GM21360 (cell line): ENCODE results near the gene LRRTM4.

Experiments used
- ATAC-seq: cut with Tn5 transposase; IDR thresholded peaks from one replicate; pipeline ENCODE4 v1.9.1; 2021; ENCODE audit warnings: mild to moderate bottlenecking, moderate library complexity; ENCODE audit not compliant: unreplicated experiment

Gene LRRTM4

DNA sequence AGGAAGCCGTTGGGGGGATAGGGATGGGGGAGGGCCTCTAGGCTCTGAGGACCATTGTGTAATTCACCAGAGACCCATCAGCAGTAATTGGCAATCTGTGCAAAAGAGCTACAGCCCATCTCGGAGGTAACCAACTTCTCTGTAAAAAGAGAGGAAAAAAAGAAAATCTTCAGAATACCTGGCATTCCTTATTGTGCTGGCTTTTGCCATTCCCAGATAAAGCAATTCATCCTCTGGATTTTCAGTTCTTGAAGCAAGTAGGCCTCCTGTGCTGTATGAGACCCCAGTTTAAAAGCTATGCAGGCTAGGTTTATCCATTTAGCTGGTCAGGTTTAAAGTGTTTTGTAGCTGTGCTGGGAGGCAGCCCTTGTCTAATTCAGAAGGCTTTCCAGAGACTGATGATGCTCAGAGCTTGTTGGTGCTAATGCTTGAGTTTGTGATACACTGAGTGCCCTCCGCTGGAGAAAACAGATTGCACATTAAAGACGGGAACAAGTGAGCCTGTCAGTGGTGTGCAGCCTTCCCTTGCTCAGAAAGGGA is at the start of gene LRRTM4:
Gene LRRTM4 (minus strand): TSS at position 446 of the 540 bp plus-strand sequence.
- no peak for ATAC-seq

DNA sequence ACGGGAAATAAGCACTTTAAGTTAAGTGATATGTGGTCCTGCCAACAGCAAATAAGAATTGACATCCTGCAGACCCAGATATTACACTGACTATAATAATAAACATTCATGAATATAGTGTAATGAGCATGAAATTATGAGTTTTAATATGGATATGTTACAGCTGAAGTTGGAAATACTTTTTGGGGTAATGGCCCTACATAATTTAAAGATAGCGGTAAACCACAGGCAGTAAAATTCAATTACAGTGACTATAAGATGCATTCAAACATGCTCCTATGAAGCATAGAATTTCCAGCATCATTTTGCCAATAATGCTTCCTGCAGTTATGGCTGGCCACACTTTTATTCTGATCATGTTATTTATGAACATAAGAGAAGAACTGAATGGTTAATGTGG is 49.4 kb upstream of the LRRTM4 start:
- no peak for ATAC-seq

DNA sequence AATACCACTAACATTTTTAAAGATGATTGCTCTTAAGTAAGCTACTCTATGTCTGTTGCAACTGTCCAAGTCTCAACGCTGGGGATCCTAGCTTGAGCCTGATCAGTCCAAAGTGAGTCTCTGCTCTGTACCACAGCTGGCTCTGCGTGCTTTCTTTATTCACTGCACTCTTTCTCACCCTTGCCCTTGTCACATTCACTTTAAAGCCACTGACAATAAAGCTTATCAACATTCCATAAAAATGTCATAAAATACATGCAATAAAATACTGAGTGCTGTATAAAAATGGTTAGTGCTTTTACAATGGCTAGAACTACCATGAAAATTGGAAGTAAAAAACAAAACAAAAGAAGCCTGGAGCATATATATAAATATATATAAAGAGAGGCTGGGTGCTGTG is 45.5 kb upstream of the LRRTM4 start:
- no peak for ATAC-seq

DNA sequence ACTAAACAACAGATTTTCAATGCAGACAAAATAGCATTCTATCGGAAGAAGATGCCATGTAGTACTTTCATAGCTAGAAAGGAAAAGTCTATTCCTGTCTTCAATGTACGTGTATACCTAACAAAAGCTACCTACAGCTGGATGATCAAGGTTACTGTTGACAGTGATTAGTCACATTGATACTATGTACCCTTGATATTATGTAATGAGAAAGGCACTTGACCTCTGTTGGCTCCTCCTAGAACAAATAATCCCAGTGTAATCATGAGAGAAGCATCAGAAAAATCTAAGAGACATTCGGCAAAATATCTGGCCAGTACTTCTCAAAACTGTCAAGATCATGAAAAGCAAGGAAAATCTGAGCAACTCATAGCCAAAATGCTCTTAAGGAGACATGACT is 44.4 kb upstream of the LRRTM4 start:
- no peak for ATAC-seq

DNA sequence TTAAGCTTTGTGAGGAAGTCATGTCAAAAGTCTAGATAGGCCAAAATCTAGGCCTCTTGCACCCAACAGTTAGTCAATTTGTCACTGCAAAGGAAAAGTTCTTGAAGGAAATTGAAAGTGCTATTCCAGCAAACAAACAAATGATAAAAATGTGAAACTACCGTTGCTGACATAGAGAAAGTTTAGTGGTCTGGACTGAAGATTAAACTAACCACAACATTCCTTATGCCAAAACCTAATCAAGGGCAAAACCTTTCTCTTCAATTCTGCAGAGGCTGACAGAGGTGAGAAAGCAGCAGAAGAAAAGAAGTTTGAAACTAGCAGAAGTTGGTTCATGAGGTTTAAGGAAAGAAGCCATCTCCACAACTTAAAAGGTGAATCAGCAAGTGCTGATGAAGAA is 44.0 kb upstream of the LRRTM4 start:
- ATAC-seq: no peak

DNA sequence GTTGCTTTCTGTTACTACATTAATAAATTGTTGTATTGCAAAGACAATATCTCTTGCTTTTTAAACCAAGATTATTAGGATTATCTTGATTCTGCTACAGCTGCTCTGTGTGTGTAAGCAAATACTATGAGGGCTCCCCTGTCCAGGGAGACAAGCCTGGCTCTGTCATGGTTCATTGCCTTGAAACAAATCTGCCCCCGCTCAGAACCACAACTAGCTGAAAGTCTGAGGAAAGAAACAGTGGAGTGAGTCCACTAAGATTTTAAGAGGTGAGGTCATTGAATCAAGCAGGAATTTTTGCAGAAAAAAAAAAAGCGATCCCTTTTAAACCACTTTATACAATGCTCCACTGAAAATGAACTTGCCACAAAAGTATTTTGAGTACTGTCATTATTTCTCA is 30.8 kb upstream of the LRRTM4 start:
- no peak for ATAC-seq

DNA sequence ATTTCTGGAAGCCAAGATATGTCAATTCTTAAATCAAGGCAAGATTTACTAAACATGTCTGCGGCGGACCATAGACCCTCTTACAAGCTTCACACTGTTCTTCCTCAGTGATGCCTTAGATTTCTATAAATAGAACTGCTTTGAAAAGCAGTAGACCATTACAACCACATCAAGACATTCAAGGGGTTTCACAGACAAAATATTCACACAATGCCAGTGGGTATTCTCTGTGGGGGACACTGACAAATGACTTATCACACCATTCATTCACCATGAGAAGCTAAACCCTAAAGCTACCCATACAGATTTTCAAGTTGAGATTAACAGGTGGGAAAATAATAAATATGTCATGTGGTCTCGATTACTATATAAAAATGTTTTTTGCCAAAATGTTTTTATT is 15.9 kb upstream of the LRRTM4 start:
- no peak for ATAC-seq

DNA sequence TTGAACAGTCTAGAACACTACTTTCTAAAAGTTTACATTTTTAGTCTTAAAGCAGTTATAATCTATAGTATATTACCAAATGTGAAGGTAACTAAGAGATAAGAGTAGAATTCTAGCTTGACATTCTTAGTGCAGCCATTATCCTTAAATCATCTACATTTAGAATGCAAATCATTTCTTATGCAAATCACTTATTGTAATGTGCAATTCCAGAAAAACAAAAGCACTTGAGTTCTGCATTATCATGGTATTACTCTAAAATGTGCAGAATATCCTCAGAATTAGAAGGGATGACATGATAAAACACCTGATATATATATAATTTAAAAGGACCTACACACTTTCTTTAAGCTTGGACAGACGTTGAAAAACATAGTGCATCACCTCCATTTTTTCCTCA is 712 bp upstream of the LRRTM4 start:
- ATAC-seq: no peak

DNA sequence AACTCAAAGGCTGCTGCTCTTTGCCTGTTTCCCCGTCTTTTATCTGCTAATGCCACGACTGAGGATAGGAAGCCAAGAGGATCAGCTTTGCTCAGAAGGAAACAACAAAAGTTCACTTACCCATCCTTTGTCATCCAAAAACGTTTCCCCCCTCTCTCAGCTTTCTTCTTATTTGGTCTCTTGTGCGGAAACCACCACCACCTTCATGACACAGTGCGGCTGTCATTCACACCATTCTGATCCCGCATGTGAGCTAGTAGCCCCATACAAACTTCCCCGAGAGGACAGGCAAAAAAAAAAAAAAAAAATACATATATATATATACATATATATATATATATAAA is 656 bp downstream of the LRRTM4 start:
- no peak for ATAC-seq

DNA sequence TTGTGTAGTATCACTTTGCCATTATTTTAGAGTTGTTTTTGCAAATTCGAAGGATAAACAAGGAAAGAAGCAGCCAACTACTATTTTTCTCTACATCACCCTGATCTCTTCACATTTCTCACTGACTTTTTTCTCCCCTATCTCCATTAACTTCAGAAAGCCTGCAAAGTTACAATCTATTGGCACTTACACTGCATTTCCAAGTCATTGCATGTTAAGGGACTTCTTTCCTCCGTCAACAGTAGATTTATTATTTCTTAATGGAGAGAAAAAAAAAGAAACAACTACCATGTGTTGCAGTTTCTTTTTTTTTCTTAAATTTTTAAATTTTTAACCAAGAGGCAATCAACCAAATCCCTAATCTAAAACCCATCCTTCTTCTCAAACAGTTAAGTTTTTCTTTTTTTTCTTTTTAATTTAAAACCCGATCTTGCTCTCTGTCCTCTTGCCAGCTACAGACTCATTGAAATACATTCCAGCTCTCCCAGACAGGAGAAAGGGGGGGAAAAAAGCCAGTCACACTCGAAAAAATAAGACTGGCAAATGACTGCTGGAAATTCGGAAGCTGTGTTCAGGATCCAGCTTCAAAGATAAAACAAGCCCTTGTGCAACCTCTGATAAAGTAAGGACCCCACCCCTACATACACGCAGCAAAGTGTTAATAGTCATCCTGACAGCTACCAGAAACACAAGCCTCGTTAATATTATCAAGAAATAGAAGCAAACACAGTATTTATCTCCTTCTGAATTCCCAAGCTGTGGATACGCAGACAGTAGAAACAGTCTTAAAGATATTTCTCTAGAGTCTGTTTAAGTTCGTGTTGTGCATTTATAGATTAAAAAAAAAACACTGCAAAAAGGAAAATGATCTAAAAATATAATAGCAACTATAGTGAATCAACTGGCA is 1.3 kb downstream of the LRRTM4 start:
- ATAC-seq: no peak

DNA sequence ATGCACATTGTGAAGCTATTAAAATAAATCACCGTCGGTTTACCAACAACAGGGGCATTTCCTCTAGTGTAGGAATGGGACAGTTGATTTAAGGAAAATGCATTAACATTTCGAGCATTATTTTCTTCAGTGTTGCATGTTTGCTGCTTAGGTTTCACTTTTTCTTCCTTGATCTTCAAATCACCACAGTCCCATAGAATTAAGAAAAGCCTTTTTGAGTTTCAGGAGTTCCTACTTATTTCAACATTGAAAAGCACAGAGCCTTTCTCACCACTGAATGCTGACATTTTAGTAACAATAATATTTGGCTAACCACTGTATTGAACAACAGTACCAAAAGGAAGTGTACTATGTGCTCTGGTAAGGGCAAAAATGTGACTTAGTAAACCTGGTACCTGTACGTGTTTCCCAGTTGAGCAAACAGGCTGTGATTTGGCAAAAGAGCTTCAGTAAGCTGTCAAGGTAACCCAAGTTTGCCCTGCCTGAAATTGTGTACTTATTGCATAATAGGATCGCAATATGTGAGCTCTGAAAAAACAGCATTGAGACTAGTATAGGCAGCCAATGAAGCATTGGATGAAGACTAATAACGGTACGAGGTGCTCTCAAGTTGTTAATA is 2.2 kb downstream of the LRRTM4 start:
- ATAC-seq: no peak

DNA sequence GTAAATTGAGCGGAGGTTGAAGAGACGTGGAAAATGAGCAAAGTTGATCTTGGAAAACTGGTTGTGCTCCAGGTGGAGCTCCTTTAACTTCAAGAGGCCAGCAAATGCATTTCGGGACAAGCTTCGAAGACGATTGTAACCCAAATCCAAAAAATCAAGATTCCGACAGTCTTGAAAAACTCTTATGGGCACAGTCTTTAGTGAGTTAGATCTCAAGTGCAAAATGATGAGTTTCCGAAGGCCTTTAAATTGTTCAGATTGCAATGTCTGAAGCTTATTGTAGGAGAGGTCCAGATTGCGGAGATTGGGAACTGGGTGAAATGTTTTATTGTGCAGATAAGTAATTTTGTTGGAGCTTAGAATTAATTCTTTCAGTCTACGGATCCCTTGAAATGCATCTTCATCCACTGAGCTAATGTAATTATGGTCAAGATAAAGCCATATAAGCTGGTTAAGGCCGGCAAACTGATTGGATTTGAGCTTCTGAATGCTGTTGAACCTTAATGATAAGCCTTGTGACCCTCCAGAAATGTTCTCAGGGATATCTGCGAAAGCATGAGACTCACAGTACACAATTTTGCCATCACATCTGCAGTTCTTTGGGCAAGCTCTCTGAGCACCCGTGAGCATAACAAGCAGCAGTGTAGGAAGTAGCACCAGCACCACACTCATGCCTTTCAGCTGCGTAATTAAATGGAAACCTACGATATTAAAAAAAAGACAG is 2.9 kb downstream of the LRRTM4 start:
- no peak for ATAC-seq

DNA sequence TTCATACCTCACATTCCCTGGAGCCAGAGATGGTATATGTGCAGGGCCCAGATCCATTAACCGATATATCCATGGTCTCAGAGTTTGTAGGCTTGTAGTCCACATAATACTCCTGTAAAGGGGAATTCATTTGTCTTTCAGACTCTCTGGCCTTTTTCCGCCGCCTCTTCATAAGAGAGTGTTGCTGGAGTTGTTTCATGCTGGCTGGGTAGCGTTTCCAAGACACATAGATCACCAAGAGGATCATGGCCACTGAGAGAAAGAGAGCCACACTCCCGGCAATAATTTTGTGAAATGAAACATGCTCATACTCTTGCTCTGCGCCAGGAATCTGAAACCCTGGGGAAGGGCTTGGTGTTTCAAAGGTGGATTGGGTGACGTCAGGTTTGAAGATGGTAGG is 3.9 kb downstream of the LRRTM4 start:
- no peak for ATAC-seq

DNA sequence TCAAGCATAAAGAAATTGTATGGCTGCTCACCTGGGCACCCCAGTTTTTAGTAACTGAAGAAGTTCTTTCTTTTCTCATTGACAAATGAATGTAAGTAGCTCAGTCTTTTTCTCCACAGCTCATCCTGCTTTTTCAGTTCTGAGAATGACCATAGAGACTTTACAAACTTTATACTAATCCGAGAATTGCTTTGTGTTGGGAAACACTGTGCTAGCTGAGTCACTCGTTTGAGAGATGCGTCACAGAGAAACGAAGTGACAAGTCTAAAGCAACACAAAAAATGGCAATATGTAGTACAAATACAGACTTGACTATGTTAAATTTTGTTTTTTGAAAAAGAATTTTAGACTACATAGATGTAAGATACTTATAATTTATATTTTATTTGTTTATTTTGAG is 9.0 kb downstream of the LRRTM4 start:
- ATAC-seq: no peak

DNA sequence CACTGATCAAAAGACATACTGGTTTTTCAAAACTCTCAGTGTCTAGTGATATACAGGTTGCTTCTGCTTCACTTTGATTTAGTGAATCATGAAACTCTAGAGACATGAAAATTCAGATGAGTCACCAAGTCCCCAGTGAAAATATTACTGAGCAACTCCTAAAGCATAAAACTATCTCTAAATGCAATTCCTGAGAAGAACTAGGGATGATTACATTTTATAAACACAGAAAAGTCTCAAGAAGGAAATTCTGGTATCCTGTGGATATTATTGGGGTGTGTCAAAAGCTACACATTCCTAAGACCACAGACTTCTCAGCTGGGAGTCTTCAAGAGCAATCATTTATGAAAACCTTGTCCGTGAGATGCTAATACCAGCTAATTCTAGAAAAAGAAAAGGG is 9.7 kb downstream of the LRRTM4 start:
- no peak for ATAC-seq

DNA sequence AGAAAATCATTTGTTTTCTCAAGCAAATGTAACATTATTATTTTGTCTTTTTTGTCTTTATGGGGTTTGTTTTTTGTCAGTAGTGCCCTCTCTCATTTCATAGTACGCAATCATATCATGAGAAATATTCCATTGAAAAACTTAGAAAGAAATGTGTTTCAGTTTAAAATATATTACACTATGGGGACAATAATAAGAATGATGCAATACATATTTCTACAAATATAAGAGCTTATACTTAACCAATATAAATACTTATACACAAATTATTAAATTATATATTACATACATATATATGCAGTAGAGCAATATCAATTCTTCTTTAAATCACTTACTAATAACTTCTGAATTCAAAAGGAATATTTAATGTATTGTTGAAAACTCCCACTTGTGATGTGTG is 13.7 kb downstream of the LRRTM4 start:
- ATAC-seq: no peak

DNA sequence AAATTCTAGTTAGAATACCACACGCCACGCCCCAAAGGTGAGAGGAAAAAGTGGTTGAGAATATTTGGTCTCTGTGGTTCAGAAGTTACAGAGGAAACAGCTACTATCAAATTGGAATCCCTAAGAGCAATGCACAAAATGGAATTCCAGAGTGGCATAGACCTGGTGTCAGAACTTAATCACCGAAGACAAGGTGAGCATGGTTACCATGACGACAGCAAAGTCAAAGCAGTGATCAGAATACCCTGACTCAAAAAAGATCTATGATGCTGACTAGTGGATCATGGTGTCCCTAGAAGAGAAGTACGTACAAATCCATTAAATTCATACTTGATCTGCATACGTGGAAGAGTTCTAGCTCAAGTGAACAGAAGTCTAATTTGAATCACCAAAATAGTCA is 14.5 kb downstream of the LRRTM4 start:
- ATAC-seq: no peak

DNA sequence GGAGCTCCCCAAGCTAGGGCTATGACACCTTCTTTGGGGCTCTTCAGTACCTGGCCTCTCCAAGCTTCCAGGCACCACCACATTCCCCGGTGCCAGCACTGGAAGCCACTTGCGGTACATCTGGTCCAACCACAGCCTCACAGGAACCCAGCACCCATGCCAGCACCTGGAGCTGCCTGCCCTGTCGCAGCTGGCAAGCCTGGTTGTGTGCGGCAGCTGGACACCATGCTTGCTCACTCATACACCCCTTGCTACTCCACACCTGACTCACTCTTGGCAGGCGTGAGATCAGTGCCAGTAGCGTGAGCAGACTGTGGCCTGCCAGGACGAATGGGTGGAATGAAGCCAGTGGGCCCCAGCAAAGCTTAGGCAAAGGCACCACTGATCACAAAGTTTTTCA is 34.0 kb downstream of the LRRTM4 start:
- no peak for ATAC-seq

DNA sequence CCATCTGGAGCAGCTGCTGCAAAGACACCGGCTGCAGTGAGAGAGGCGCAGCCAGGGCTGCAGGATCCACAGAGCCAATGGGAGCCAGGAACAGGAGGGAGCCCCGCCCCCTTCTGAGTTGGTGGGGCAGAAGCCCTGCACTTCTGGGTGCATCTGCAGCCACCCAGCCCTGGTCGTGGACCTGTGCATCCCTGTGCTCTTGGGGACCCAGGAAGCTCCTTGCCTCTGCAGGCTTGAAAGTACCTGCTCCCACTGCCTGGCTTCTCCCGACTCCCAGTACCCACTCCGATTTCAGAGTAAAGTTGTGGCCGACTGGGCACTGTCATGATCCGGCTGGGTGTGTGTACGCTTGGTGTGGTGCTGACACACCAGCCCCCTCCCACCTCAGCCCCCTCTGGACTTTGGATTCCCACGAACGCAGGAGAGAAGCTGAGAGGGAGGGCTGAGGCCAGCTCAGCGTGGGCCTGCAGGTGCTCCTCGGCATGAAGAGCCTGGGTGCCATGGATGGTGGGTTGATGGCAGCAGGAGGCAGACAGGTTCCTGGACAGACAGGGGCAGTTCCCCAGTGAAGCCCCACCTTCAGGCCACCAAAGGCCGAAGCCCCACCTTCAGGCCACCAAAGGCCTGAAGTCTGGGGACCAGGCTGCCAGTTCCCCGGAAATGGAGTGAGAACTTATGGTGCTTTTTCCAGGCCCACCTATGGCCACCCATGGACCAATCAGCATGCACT is 34.9 kb downstream of the LRRTM4 start:
- ATAC-seq: no peak

DNA sequence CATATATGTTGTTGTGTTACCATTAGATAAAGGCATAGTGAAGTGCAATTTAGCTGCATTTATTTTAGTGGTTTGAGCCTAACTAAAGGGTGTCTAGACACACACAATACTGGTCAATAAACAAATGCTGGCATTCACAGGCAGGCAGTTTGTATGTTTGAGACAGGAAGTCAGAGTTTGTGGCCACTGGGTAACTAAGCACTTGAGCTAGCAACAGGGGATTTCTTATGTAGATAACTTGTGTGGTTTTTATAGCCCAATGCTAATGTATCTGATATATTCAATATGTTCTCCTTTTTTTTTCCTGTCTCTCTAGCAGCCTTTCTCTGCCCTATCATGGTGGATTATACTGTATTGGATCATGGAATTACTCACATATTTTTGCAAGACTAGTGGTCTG is 38.1 kb downstream of the LRRTM4 start:
- no peak for ATAC-seq

DNA sequence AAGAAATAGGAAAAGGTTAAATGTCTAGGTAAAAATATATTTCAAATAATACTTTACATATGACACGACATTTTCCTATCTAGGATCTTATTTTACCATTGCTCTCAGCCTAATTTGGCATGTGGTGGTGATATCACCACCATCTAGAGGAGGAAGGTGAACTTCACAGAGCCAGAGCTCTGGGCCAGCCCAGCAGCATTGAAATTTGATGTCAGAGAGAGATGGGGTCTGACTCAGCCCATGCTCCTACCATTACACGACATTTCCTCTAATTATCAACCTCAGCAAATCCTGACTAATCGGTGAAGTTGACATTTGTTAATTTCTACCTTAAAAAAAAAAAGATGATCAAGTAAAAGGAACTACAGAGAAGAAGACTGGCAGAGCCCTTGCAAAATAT is 42.3 kb downstream of the LRRTM4 start:
- ATAC-seq: no peak
